Panc1 (cell line): ENCODE measurements around the gene ELOA. TPM values are rescaled to one million over a fixed set of nuclear protein-coding genes. Genes with fewer than 3 reads are reported as not detected.

Experiments used
- ATAC-seq: fragments of 200-7000 bp; cut with Tn5 transposase; 2 replicates; pipeline ENCODE4 v1.9.1; 2020; ENCODE audit warnings: mild to moderate bottlenecking, moderate library complexity
- BruUV-seq: library from RNA; stranded (reverse); fragments of 400-500 nt; replicated peaks from 2 replicates; lab custom pipeline; 2021; lab: Mats Ljungman, UMichigan
- CTCF ChIA-PET: fragments of 300-600 bp; sonication (Branson Sonifier 250); formaldehyde crosslinking; loops from one replicate; lab custom pipeline; 2022; ENCODE audit warnings: antibody characterized with exemption; lab: Charles Lee
- POLR2A ChIA-PET: fragments of 300-600 bp; sonication (Branson Sonifier 250); formaldehyde crosslinking; loops from one replicate; lab custom pipeline; 2022; ENCODE audit warnings: antibody characterized with exemption; lab: Charles Lee
- DNase-seq: peaks from one replicate; pipeline ENCODE4 v3.0.0-alpha.2; 2010; ENCODE audit warnings: low read depth, low spot score
- H3K27ac ChIP-seq: 2 replicates; pipeline ENCODE4 v1.5.1; 2011; ENCODE audit warnings: mild to moderate bottlenecking, low read length, inconsistent platforms
- H3K27me3 ChIP-seq: fragments of 200-500 bp; sonication (Bioruptor generic); 2 replicates; pipeline ENCODE4 v1.6.0; 2014; ENCODE audit warnings: low read length, inconsistent platforms; ENCODE audit not compliant: control insufficient read depth, insufficient read depth
- H3K36me3 ChIP-seq: fragments of 200-500 bp; sonication (Bioruptor generic); 2 replicates; pipeline ENCODE4 v1.5.1; 2014; ENCODE audit warnings: inconsistent platforms, mild to moderate bottlenecking, low read length, moderate library complexity; ENCODE audit not compliant: control insufficient read depth, insufficient read depth
- H3K4me1 ChIP-seq: 2 replicates; pipeline ENCODE4 v1.5.1; 2011; ENCODE audit warnings: inconsistent platforms, mild to moderate bottlenecking, low read length, moderate library complexity; ENCODE audit not compliant: control insufficient read depth, insufficient read depth
- H3K4me3 ChIP-seq, 2 experiments: 2 replicates each; pipeline ENCODE4 v1.5.1; 2011 to 2012; ENCODE audit warnings: low read depth in 2 of 2, low read length in 2 of 2, mild to moderate bottlenecking in 2 of 2, inconsistent platforms in 1 of 2, moderate library complexity in 1 of 2
- H3K9me3 ChIP-seq: fragments of 200-500 bp; sonication (Bioruptor generic); 2 replicates; pipeline ENCODE4 v1.5.1; 2014; ENCODE audit warnings: low read depth, mild to moderate bottlenecking, inconsistent platforms, low read length, moderate library complexity; ENCODE audit not compliant: control insufficient read depth, insufficient read depth
- POLR2AphosphoS5 ChIP-seq: IDR thresholded peaks from 2 replicates; pipeline ENCODE4 v1.6.1; 2012; ENCODE audit warnings: mild to moderate bottlenecking, low read depth, low read length, moderate library complexity
- SIN3A ChIP-seq: IDR thresholded peaks from 2 replicates; pipeline ENCODE4 v1.6.1; 2012; ENCODE audit warnings: low read depth, mild to moderate bottlenecking, low read length, moderate library complexity, borderline replicate concordance; ENCODE audit not compliant: insufficient read depth
- TCF7L2 ChIP-seq: IDR thresholded peaks from 2 replicates; pipeline ENCODE4 v1.6.1; 2011; ENCODE audit warnings: mild to moderate bottlenecking, low read depth, low read length, inconsistent platforms
- in situ Hi-C: cut with HindIII; loops from 2 replicates; pipeline ENCODE4 v1.10.0; 2016; ENCODE audit warnings: low sequenced_read_pairs, low pct_unique_long_range_greater_than_20kb
- intact Hi-C: fragments of 100-400 bp; cut with micrococcal nuclease; formaldehyde crosslinking; loops from one replicate; pipeline ENCODE4 v1.10.0; 2022; ENCODE audit not compliant: unreplicated experiment
- total RNA-seq: library from RNA; stranded (reverse); gene quantifications from one replicate; pipeline ENCODE4 v1.2.1, GENCODE V29; 2021; ENCODE audit not compliant: unreplicated experiment
- TF ChIP-seq, protein P1 (sequence below): fragments of 450-650 bp; IDR thresholded peaks from 2 replicates; pipeline ENCODE4 v1.5.1; 2017; ENCODE audit warnings: mild to moderate bottlenecking
- TF ChIP-seq, protein P2 (sequence below), 2 experiments: IDR thresholded peaks; 2 replicates each; pipeline ENCODE4 v1.6.1; 2011 to 2012; ENCODE audit warnings: low read depth in 2 of 2, control low read depth in 1 of 2, low read length in 1 of 2, mild to moderate bottlenecking in 1 of 2, moderate library complexity in 1 of 2; ENCODE audit not compliant: insufficient read depth in 1 of 2

ELOA gene
- total RNA-seq, 1 experiment from 2014 or later = 58.5 TPM

DNA sequence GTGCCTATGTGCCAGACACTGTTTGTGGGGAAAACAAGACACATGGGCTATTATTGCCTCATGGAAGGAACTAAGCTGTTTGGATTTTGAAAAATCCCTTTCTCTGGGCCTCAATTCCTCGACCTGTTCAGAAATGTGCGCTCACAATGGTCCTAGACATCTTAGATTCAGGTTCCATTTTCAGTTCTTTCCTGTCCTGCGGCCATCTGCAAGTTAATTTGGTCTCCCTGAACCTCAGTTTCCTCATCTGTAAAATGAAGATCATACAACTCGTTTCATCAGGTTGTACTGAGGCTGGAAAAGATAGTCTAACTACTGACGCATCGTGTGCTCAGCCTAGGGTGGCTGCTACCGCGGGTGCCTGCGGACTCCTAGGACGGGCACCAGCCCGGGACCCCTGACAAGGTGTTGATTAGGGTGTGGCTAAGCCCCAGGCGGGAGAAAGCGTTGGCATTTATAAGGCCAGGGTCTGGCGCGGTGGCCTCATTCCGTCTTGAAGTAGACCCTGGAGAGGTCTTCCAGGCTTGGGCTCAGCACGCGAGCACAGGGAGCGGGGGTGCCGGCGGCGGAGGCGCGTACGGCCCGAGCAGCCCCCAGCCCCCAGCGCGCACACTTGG, 493 bp upstream of the ELOA start:
- Histone ChIP-seq H3K27ac (peak overlapping the region; percentile 94), H3K36me3 (peaks cover 4% of the 10 kb centered on the region), H3K4me3 (peak overlapping the region; percentile 87 to 90), H3K9me3 (no peaks in the 10 kb centered on the region), H3K4me1 (peaks cover 30% of the 10 kb centered on the region), H3K27me3 (no peaks in the 10 kb centered on the region)
- no TSS peak for BruUV-seq
- intact Hi-C loops (loop anchor here (5.0 kb wide), 1 partner anchor 35 kb away; no protein-coding TSS in a partner anchor), in situ Hi-C loops (no loop called here)
- CTCF ChIA-PET = no interaction called here
- POLR2A ChIA-PET = interaction anchor here (1.0 kb wide), 1 partner anchor 52 kb away, joined by 3 read pairs; no protein-coding TSS in a partner anchor
- ATAC-seq = peak; percentile 69
- no peak for DNase-seq
- TF ChIP-seq, protein P1, sequence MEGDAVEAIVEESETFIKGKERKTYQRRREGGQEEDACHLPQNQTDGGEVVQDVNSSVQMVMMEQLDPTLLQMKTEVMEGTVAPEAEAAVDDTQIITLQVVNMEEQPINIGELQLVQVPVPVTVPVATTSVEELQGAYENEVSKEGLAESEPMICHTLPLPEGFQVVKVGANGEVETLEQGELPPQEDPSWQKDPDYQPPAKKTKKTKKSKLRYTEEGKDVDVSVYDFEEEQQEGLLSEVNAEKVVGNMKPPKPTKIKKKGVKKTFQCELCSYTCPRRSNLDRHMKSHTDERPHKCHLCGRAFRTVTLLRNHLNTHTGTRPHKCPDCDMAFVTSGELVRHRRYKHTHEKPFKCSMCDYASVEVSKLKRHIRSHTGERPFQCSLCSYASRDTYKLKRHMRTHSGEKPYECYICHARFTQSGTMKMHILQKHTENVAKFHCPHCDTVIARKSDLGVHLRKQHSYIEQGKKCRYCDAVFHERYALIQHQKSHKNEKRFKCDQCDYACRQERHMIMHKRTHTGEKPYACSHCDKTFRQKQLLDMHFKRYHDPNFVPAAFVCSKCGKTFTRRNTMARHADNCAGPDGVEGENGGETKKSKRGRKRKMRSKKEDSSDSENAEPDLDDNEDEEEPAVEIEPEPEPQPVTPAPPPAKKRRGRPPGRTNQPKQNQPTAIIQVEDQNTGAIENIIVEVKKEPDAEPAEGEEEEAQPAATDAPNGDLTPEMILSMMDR = no peak
- TF ChIP-seq POLR2AphosphoS5 = no peak
- no peak for TF ChIP-seq SIN3A
- no peak for TF ChIP-seq TCF7L2

DNA sequence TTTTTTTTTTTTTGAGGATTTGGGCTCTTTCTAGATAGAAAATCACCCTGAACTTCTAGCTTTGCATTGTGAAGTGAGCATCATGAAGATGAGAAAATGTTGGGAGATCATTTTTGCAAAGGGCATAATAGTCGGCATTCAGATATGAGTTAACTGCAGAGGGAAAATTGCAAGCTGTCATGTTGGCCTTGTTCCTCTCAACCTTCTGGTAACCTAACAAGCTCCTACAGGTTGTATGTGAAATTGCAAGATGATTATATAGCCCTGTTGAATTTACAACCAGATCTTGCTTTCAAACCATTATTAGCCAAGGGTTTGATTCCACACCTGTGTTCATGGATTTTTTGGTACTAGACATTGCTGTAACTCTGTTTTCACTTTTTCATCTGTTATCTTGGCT, 2.2 kb downstream of the ELOA start:
- ChIA-PET CTCF (interaction anchor here (0.7 to 1.4 kb wide), 4 partner anchors 10 to 202 kb away, joined by 3 to 6 read pairs (median 4); no protein-coding TSS in a partner anchor), POLR2A (interaction anchor here (0.5 to 0.7 kb wide), 4 partner anchors 11 to 645 kb away, joined by 3 to 9 read pairs (median 5); no protein-coding TSS in a partner anchor)
- BruUV-seq = no TSS peak
- in situ Hi-C loops = no loop called here
- peaks cover 30% of the 10 kb centered on the region for H3K4me1 ChIP-seq
- no peak for ATAC-seq
- DNase-seq = no peak
- no peaks in the 10 kb centered on the region for H3K27me3 ChIP-seq
- TF ChIP-seq, protein P1 = no peak; the same call in 1 of the 2 replicates
- TF ChIP-seq TCF7L2 (no peak), POLR2AphosphoS5 (no peak), SIN3A (no peak)
- TF ChIP-seq, protein P2, sequence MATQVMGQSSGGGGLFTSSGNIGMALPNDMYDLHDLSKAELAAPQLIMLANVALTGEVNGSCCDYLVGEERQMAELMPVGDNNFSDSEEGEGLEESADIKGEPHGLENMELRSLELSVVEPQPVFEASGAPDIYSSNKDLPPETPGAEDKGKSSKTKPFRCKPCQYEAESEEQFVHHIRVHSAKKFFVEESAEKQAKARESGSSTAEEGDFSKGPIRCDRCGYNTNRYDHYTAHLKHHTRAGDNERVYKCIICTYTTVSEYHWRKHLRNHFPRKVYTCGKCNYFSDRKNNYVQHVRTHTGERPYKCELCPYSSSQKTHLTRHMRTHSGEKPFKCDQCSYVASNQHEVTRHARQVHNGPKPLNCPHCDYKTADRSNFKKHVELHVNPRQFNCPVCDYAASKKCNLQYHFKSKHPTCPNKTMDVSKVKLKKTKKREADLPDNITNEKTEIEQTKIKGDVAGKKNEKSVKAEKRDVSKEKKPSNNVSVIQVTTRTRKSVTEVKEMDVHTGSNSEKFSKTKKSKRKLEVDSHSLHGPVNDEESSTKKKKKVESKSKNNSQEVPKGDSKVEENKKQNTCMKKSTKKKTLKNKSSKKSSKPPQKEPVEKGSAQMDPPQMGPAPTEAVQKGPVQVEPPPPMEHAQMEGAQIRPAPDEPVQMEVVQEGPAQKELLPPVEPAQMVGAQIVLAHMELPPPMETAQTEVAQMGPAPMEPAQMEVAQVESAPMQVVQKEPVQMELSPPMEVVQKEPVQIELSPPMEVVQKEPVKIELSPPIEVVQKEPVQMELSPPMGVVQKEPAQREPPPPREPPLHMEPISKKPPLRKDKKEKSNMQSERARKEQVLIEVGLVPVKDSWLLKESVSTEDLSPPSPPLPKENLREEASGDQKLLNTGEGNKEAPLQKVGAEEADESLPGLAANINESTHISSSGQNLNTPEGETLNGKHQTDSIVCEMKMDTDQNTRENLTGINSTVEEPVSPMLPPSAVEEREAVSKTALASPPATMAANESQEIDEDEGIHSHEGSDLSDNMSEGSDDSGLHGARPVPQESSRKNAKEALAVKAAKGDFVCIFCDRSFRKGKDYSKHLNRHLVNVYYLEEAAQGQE (IDR thresholded peaks at IDR 0.05; ENCODE audit: insufficient read depth in 1 of 2, low read depth in 2 of 2, low read length in 1 of 2) = no peak
- peak overlapping the region in 1 of 2 experiments; percentile 90; a peak in 2 of 4 replicates for H3K4me3 ChIP-seq
- peak overlapping the region; percentile 49 for H3K27ac ChIP-seq
- H3K36me3 ChIP-seq = peaks cover 4% of the 10 kb centered on the region
- intact Hi-C loops = no loop called here
- no peaks in the 10 kb centered on the region for H3K9me3 ChIP-seq
